ENCODE results near the gene MAD1L1. TPM values are rescaled to one million over a fixed set of nuclear protein-coding genes. Genes with fewer than 3 reads are reported as not detected.

MAD1L1 gene
- total and polyA plus RNA-seq, 2 of the 8 experiments (the other 6 are each of a cell fraction or from before 2014, with no cell fraction given) = 40.4 to 44.6 TPM

- H3K4me2 ChIP-seq (ENCODE audit: insufficient read depth in 1 of 2, low read depth in 2 of 2, low read length in 2 of 2) = no peak overlapping the region
- no peak overlapping the region for H3K14ac ChIP-seq (ENCODE audit: insufficient read length)
- H4K91ac ChIP-seq (replicated peaks; ENCODE audit: insufficient read length, low read length) = no peak overlapping the region
- POLR2A ChIA-PET (ENCODE audit: partially characterized antibody) = interaction anchor here (0.7 to 0.9 kb wide), 3 partner anchors 9 to 434 kb away, joined by 3 read pairs; no protein-coding TSS in a partner anchor
- FAIRE-seq = no peak
- no peak for DNase-seq (ENCODE audit: low read depth in 1 of 2, low spot score in 2 of 2)
- H3K27ac ChIP-seq (ENCODE audit: low read depth, low read length) = no peak overlapping the region
- H2BK12ac ChIP-seq (ENCODE audit: low read depth, low read length) = no peak overlapping the region
- CTCF ChIA-PET (ENCODE audit: partially characterized antibody) = interaction anchor here (0.5 to 1.7 kb wide), 10 partner anchors 12 to 128 kb away, joined by 3 to 5 read pairs (median 4); no protein-coding TSS in a partner anchor
- no peak overlapping the region for H3K18ac ChIP-seq (ENCODE audit: extremely low read depth, low read length)
- H3K23me2 ChIP-seq (ENCODE audit: low read depth, low read length) = no peaks in the 10 kb centered on the region
- no peak overlapping the region for H2BK15ac ChIP-seq (ENCODE audit: low read length)
- no peak overlapping the region for H3K4ac ChIP-seq (replicated peaks; ENCODE audit: insufficient read length, low read depth, low read length)
- no peak overlapping the region; the same call in 1 of the 2 replicates for H2BK5ac ChIP-seq (ENCODE audit: low read depth, low read length)
- H3K56ac ChIP-seq (replicated peaks; ENCODE audit: insufficient read length, low read depth, low read length) = no peak overlapping the region
- H2AFZ ChIP-seq (ENCODE audit: low read length) = no peak overlapping the region
- no peak overlapping the region for H4K5ac ChIP-seq (ENCODE audit: insufficient read length, low read depth, low read length)
- no peaks in the 10 kb centered on the region; the same call in none of the 2 replicates for H3K79me1 ChIP-seq (ENCODE audit: low read depth, low read length)
- H2AK5ac ChIP-seq (ENCODE audit: low read depth, low read length) = no peak overlapping the region
- WGBS, 2 experiments (ENCODE audit: extremely low coverage in 1 of 2, insufficient coverage in 1 of 2, insufficient read length in 1 of 2, insufficient replicate concordance in 2 of 2, low coverage in 1 of 2, low lambda C conversion rate in 2 of 2, missing lambda C conversion rate in 1 of 2) = 86% methylated on average over 24 of the region's 24 CpGs; no CpG with 5 or more reads in 1 of the 2 experiments
- H3K4me1 ChIP-seq (replicated peaks in 1 of 4; ENCODE audit: control insufficient read depth in 3 of 4, insufficient read depth in 4 of 4, low read length in 3 of 4) = peaks cover 0 to 4% (median 0%) of the 10 kb centered on the region in 4 experiments; a peak in 1 of 7 replicates
- peaks cover 0 to 6% of the 10 kb centered on the region in 2 experiments for H4K20me1 ChIP-seq (replicated peaks in 1 of 2; ENCODE audit: control insufficient read depth in 1 of 2, insufficient read depth in 2 of 2, low read length in 2 of 2)
- H2BK20ac ChIP-seq (ENCODE audit: low read length) = no peak overlapping the region
- H3K9ac ChIP-seq (replicated peaks in 1 of 4; ENCODE audit: extremely low read depth in 1 of 4, low read depth in 3 of 4, low read length in 3 of 4) = no peak overlapping the region
- TF ChIP-seq POLR2AphosphoS5 (IDR thresholded peaks at IDR 0.05; ENCODE audit: low read depth, low read length) (no peak), CBX8 (IDR thresholded peaks at IDR 0.05; ENCODE audit: borderline replicate concordance, low read depth, low read length) (no peak), JUND (IDR thresholded peaks at IDR 0.05; ENCODE audit: low read length) (no peak), CBX5 (IDR thresholded peaks at IDR 0.05; ENCODE audit: low read depth, low read length) (no peak), CEBPB (IDR thresholded peaks at IDR 0.05; ENCODE audit: low read depth, low read length) (no peak), CREB1 (IDR thresholded peaks at IDR 0.05) (no peak)
- TF ChIP-seq, protein P1, sequence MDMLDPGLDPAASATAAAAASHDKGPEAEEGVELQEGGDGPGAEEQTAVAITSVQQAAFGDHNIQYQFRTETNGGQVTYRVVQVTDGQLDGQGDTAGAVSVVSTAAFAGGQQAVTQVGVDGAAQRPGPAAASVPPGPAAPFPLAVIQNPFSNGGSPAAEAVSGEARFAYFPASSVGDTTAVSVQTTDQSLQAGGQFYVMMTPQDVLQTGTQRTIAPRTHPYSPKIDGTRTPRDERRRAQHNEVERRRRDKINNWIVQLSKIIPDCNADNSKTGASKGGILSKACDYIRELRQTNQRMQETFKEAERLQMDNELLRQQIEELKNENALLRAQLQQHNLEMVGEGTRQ (IDR thresholded peaks at IDR 0.05; ENCODE audit: low read length) = no peak
- no peaks in the 10 kb centered on the region for H3K79me2 ChIP-seq (ENCODE audit: control insufficient read depth in 1 of 2, insufficient read depth in 2 of 2, low read length in 2 of 2)
- no peaks in the 10 kb centered on the region for H3K9me3 ChIP-seq (ENCODE audit: insufficient read depth in 2 of 2, low read depth in 1 of 2, low read length in 1 of 2)
- no peaks in the 10 kb centered on the region for H3K27me3 ChIP-seq (replicated peaks in 1 of 4; ENCODE audit: control insufficient read depth in 3 of 4, extremely low read depth in 1 of 4, insufficient read depth in 3 of 4, low read length in 3 of 4)
- H2BK120ac ChIP-seq (replicated peaks; ENCODE audit: low read depth, low read length) = no peak overlapping the region
- H3K23ac ChIP-seq (ENCODE audit: insufficient read length) = no peak overlapping the region
- no peak overlapping the region for H3K4me3 ChIP-seq (ENCODE audit: extremely low read depth in 1 of 4, insufficient read depth in 2 of 4, low read depth in 3 of 4, low read length in 4 of 4)
- H3K36me3 ChIP-seq (ENCODE audit: control insufficient read depth in 2 of 4, insufficient read depth in 4 of 4, low read length in 3 of 4) = no peaks in the 10 kb centered on the region
- no peak overlapping the region for H4K8ac ChIP-seq (ENCODE audit: extremely low read depth, insufficient read depth, low read length)
Measured at GRCh38 chr7:2081526-2082135, 151.1 kb downstream of the MAD1L1 start.
